HTERT RPE-1 (cell line): ENCODE data around the gene PI4KA.
"Not testable (repeated sequence)": the region's sequence is repeated elsewhere in the genome, so short reads cannot be mapped to it uniquely, and the experiment has no call there.

Experiments
- in situ Hi-C: fragments of 300-500 bp; cut with MboI; formaldehyde crosslinking; loops from 4 replicates; pipeline ENCODE4 v1.14.3; 2020; ENCODE audit warnings: low sequenced_read_pairs

The PI4KA gene

GRCh38 chr22:20670457-20671261 lies 188.0 kb downstream of the PI4KA start:
- in situ Hi-C loops = not testable (repeated sequence)

GRCh38 chr22:20669884-20670283 lies 188.7 kb downstream of the PI4KA start:
- in situ Hi-C loops = not testable (repeated sequence)

GRCh38 chr22:20669471-20669870 lies 189.1 kb downstream of the PI4KA start:
- in situ Hi-C loops = not testable (repeated sequence)

- in situ Hi-C loops = not testable (repeated sequence)
Observed at GRCh38 chr22:20668769-20669168, 189.8 kb downstream of the PI4KA start.

- in situ Hi-C loops = not testable (repeated sequence)
Observed at GRCh38 chr22:20668226-20668625, 190.4 kb downstream of the PI4KA start.

- in situ Hi-C loops = not testable (repeated sequence)
Observed at GRCh38 chr22:20667548-20667947, 191.1 kb downstream of the PI4KA start.

- in situ Hi-C loops = no loop called here
Observed at GRCh38 chr22:20666560-20666959, 192.1 kb downstream of the PI4KA start.

GRCh38 chr22:20664594-20664959 lies 194.0 kb downstream of the PI4KA start:
- in situ Hi-C loops = no loop called here

- in situ Hi-C loops = no loop called here
Observed at GRCh38 chr22:20663941-20664593, 194.5 kb downstream of the PI4KA start.

- in situ Hi-C loops = no loop called here
Observed at GRCh38 chr22:20663137-20663828, 195.3 kb downstream of the PI4KA start.

- in situ Hi-C loops = not testable (repeated sequence)
Observed at GRCh38 chr22:20662524-20663036, 196.0 kb downstream of the PI4KA start.

GRCh38 chr22:20661473-20661872 lies 197.1 kb downstream of the PI4KA start:
- in situ Hi-C loops = no loop called here

GRCh38 chr22:20660441-20661054 lies 198.1 kb downstream of the PI4KA start:
- in situ Hi-C loops = no loop called here

GRCh38 chr22:20659920-20660319 lies 198.7 kb downstream of the PI4KA start:
- in situ Hi-C loops = no loop called here

- in situ Hi-C loops = no loop called here
Observed at GRCh38 chr22:20659258-20659657, 199.4 kb downstream of the PI4KA start.

GRCh38 chr22:20658433-20659222 lies 200.0 kb downstream of the PI4KA start:
- in situ Hi-C loops = no loop called here

- in situ Hi-C loops = no loop called here
Observed at GRCh38 chr22:20657963-20658362, 200.6 kb downstream of the PI4KA start.
